DND-41 (cell line): Measurements from ENCODE around the gene FLNB.

Experiments
- ATAC-seq: fragments of 200-7000 bp; cut with Tn5 transposase; 3 replicates; pipeline ENCODE4 v1.9.1; 2021; ENCODE audit warnings: low read depth; ENCODE audit not compliant: insufficient read depth
- DNase-seq: peaks from one replicate; pipeline ENCODE4 v3.0.0-alpha.2; 2020
- H2AFZ ChIP-seq: 2 replicates; pipeline ENCODE4 v1.6.0; 2012; ENCODE audit warnings: low read depth, low read length
- H3K27ac ChIP-seq: 2 replicates; pipeline ENCODE4 v1.5.1; 2012; ENCODE audit warnings: low read length, inconsistent platforms
- H3K27me3 ChIP-seq: fragments of 200-600 bp; sonication (generic); 2 replicates; pipeline ENCODE4 v1.6.0; 2012; ENCODE audit warnings: low read length, mild to moderate bottlenecking, inconsistent platforms; ENCODE audit not compliant: insufficient read depth, poor library complexity
- H3K36me3 ChIP-seq: 2 replicates; pipeline ENCODE4 v1.5.1; 2012; ENCODE audit warnings: low read length, inconsistent platforms; ENCODE audit not compliant: insufficient read depth
- H3K4me1 ChIP-seq: 2 replicates; pipeline ENCODE4 v1.5.1; 2012; ENCODE audit warnings: mild to moderate bottlenecking, low read length; ENCODE audit not compliant: insufficient read depth
- H3K4me2 ChIP-seq: 2 replicates; pipeline ENCODE4 v1.6.0; 2012; ENCODE audit warnings: mild to moderate bottlenecking, moderate library complexity, low read length, inconsistent platforms; ENCODE audit not compliant: insufficient read depth
- H3K4me3 ChIP-seq, 2 experiments: fragments of 200-600 bp in 1 of 2; shearing (Covaris generic) in 1 of 2; 2 replicates each; pipeline ENCODE4 v1.5.1; 2012 to 2016; ENCODE audit warnings: inconsistent platforms in 2 of 2, low read length in 2 of 2, mild to moderate bottlenecking in 2 of 2, low read depth in 1 of 2, moderate library complexity in 1 of 2
- H3K79me2 ChIP-seq: 2 replicates; pipeline ENCODE4 v1.6.0; 2012; ENCODE audit warnings: low read length, inconsistent platforms; ENCODE audit not compliant: insufficient read depth
- H3K9ac ChIP-seq: 2 replicates; pipeline ENCODE4 v1.6.0; 2012; ENCODE audit warnings: low read depth, mild to moderate bottlenecking, inconsistent platforms, low read length, moderate library complexity
- H3K9me3 ChIP-seq: 2 replicates; pipeline ENCODE4 v1.5.1; 2012; ENCODE audit warnings: low read length, moderate library complexity, mild to moderate bottlenecking, inconsistent platforms; ENCODE audit not compliant: insufficient read depth, severe bottlenecking
- H4K20me1 ChIP-seq: 2 replicates; pipeline ENCODE4 v1.6.0; 2012; ENCODE audit warnings: low read length; ENCODE audit not compliant: insufficient read depth
- EZH2 ChIP-seq: IDR thresholded peaks from 3 replicates; pipeline ENCODE4 v1.6.1; 2012; ENCODE audit warnings: borderline replicate concordance, low read depth, mild to moderate bottlenecking, moderate library complexity, low read length, inconsistent platforms; ENCODE audit not compliant: severe bottlenecking
- TF ChIP-seq, protein P1 (sequence below): IDR thresholded peaks from 2 replicates; pipeline ENCODE4 v1.5.1; 2012; ENCODE audit warnings: borderline replicate concordance, low read length, moderate library complexity, mild to moderate bottlenecking; ENCODE audit not compliant: poor library complexity, severe bottlenecking; ENCODE audit errors: extremely low read depth

Gene FLNB

DNA sequence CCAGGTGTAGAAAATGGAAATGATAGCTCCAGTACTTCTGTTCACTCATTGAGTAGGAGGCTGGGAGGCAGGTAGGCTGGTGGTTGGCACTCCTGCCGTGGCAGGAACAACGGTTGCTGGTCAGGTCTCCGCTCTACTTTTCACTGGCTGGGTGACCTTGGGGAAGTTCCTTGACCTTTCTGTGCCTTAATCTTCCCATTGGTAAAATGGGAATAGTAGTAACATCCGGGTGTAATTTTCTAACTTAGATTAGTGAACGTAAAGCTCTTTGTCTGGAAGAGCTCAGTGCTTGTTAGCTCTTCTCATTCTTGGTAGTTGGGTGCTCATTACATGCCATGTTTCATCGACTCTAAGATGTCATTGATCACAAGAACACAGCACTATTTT is 45.8 kb upstream of the FLNB start:
- Histone ChIP-seq H3K9me3 (no peaks in the 10 kb centered on the region), H3K27ac (no peak overlapping the region), H3K4me1 (peaks cover 1% of the 10 kb centered on the region), H3K36me3 (no peaks in the 10 kb centered on the region), H3K9ac (no peak overlapping the region), H2AFZ (no peak overlapping the region), H3K4me3 (no peak overlapping the region), H3K79me2 (no peaks in the 10 kb centered on the region), H3K27me3 (no peaks in the 10 kb centered on the region), H4K20me1 (no peaks in the 10 kb centered on the region), H3K4me2 (no peak overlapping the region)
- TF ChIP-seq, protein P1, sequence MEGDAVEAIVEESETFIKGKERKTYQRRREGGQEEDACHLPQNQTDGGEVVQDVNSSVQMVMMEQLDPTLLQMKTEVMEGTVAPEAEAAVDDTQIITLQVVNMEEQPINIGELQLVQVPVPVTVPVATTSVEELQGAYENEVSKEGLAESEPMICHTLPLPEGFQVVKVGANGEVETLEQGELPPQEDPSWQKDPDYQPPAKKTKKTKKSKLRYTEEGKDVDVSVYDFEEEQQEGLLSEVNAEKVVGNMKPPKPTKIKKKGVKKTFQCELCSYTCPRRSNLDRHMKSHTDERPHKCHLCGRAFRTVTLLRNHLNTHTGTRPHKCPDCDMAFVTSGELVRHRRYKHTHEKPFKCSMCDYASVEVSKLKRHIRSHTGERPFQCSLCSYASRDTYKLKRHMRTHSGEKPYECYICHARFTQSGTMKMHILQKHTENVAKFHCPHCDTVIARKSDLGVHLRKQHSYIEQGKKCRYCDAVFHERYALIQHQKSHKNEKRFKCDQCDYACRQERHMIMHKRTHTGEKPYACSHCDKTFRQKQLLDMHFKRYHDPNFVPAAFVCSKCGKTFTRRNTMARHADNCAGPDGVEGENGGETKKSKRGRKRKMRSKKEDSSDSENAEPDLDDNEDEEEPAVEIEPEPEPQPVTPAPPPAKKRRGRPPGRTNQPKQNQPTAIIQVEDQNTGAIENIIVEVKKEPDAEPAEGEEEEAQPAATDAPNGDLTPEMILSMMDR = no peak
- no peak for TF ChIP-seq EZH2
- ATAC-seq = no peak
- no peak for DNase-seq

DNA sequence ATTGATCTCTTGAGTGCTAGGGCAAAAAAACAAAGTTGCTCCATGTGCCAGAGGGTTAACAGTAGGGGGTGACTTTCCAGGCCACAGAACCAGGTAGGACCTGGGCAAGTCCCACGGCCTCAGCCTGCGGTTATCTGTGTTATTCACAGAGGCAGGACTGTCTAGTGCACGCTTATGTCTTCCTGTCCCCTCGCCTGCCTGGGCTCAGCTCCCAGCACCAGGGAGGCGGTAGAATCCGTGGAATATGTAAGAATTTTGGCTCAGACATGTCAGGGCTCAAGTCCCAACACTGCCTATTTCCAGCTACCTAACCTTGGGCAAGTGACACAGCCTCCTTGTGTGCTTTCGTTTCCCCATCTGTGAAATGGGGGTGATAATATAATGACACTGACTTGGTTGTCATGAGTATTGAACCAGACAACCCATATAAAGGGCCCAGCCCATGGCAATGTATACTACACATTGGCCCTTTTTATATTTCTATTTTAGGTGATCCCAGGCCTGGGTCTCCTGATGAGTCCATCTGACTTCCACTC is 44.3 kb upstream of the FLNB start:
- Histone ChIP-seq H3K36me3 (no peaks in the 10 kb centered on the region), H3K4me1 (peaks cover 14% of the 10 kb centered on the region), H4K20me1 (no peaks in the 10 kb centered on the region), H2AFZ (no peak overlapping the region), H3K27me3 (no peaks in the 10 kb centered on the region), H3K79me2 (no peaks in the 10 kb centered on the region), H3K9ac (no peak overlapping the region), H3K4me3 (no peak overlapping the region), H3K27ac (no peak overlapping the region), H3K9me3 (no peaks in the 10 kb centered on the region), H3K4me2 (no peak overlapping the region)
- DNase-seq = no peak
- TF ChIP-seq, protein P1 = no peak
- TF ChIP-seq EZH2 = no peak
- no peak for ATAC-seq

DNA sequence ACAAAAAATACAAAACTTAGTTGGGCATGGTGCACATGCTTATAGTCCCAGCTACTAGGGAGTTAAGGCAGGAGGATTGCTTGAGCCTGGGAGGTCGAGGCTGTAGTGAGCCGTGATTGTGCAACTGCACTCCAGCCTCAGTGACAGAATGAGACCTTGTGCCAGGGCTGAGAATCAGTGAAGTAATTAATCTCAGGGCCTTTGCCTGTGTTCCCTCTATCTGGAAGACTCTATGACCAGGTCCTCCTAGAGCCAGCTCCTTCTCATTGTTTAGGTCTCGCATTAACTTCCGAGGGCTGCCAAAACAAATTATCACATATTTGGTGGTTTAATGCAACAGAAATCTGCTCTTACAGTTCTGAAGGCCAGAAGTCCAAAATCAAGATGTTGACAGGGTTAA is 41.4 kb upstream of the FLNB start:
- H3K27me3 ChIP-seq = no peaks in the 10 kb centered on the region
- no peak overlapping the region for H3K27ac ChIP-seq
- no peak overlapping the region for H3K4me3 ChIP-seq
- ATAC-seq (no peak), DNase-seq (no peak)
- no peak overlapping the region for H3K4me2 ChIP-seq
- no peak overlapping the region for H3K9ac ChIP-seq
- no peak overlapping the region for H2AFZ ChIP-seq
- TF ChIP-seq, protein P1 = no peak
- no peak for TF ChIP-seq EZH2
- no peaks in the 10 kb centered on the region for H4K20me1 ChIP-seq
- H3K79me2 ChIP-seq = no peaks in the 10 kb centered on the region
- no peaks in the 10 kb centered on the region for H3K36me3 ChIP-seq
- no peaks in the 10 kb centered on the region for H3K9me3 ChIP-seq
- peaks cover 14% of the 10 kb centered on the region for H3K4me1 ChIP-seq

DNA sequence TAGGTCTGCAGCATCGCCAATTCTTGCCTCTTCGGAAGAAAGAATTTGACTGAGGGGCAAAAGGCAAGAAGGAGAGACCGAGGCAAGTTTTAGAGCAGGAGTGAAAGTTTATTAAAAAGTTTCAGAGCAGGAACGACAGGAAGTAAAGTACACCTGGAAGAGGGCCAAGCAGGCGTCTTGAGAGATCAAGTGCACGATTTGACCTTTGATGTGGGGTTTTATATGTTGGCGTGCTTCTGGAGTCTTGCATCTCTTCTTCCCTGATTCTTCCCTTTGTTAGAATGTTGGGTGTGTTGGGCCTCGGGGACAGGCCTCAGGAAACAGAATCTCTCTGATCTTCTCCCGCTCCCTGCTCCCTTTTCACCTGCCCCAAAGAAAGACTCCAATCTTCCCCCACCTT is 40.6 kb upstream of the FLNB start:
- H3K4me1 ChIP-seq = peaks cover 14% of the 10 kb centered on the region
- peak overlapping the region; percentile 22; the same call in 1 of the 2 replicates for H3K27ac ChIP-seq
- no peaks in the 10 kb centered on the region for H3K9me3 ChIP-seq
- H3K9ac ChIP-seq = no peak overlapping the region
- H4K20me1 ChIP-seq = no peaks in the 10 kb centered on the region
- H3K27me3 ChIP-seq = no peaks in the 10 kb centered on the region
- H3K79me2 ChIP-seq = no peaks in the 10 kb centered on the region
- peak overlapping the region; percentile 13 for H2AFZ ChIP-seq
- peak; percentile 77 for DNase-seq
- no peak for TF ChIP-seq EZH2
- TF ChIP-seq, protein P1 = no peak
- H3K4me2 ChIP-seq = no peak overlapping the region
- no peak overlapping the region for H3K4me3 ChIP-seq
- H3K36me3 ChIP-seq = no peaks in the 10 kb centered on the region
- ATAC-seq = peak; percentile 89
